Measurements from ENCODE around the gene ADAR.

Gene ADAR

DNA sequence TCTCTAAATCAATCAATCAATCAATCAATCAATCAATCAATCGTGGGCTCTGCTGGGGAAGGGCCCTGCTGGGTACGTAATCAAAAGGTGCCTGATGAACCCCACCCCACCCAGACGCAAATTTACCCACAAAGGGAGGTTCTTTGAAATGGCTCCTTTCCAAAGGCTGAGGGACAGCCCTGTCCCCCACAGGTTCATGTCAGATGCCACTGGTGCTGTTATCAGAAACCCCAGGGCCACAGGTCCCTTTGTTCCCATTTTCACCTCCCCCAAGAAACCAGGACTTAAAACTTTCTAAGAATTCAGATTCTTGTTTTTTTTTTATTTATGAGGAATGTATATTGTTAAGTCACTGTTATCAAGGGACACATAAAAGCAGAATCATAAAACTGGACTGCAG, 26.2 kb downstream of the ADAR start:
- no peak for DNase-seq

DNA sequence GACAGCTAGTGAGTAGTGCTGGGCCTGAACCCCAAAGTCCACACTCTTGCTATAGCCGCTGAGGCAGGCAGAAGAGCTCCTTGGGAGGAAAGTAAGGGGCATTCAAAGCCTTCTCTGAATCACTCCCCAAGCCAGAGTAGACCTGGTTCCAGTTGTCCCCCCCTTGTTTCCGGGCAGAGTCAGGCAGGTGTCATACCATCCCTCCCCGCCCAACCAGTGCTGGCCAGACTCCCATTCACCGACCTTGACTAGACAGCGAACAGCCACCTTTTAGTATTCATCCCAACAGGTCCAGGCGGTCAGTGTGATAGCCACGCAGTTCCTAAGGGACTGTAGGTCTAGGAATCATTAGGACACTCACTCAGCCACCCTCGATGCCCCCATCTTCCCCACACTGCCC, 28.6 kb downstream of the ADAR start:
- no peak for DNase-seq

GRCh38 chr1:154578058-154578418, 29.9 kb downstream of the ADAR start:
- no peak for DNase-seq

DNA sequence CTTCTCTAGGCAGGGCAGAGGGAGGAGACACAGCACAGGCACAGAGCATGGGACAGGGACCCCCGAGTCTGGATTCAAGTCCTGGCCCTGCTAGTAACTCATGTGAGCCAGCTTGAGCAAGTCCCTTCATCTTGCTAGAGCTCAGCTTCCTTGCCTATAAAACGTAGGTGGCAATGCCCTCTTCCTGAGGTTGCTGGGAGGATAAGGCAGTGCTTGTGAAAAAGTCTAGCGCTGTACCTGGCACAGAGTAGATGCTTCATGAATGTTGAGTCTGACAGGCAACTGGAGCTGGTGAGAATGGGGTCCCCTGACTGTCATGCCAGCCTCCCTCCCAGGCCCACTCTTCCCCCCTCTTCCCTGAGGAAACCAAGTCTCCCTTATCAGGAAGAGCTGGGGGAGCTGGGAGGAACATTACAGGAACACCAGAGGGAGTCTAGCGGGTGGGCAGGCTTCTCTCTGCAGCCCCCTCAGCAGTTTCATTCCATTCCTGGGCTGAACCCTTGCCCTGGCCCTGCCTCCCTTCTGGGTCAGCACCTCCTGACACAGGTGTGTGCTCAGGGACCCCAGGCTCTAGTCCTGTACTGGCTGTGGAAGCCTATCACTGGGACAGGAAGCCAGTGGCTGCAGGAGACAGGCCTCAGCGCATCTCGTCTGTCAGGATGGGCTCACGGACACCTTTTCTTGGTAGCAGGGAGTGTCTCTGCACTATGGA, 30.5 kb downstream of the ADAR start:
- DNase-seq: no peak

GRCh38 chr1:154575951-154576566, 31.9 kb downstream of the ADAR start:
- no peak for DNase-seq

GRCh38 chr1:154575147-154575927, 32.6 kb downstream of the ADAR start:
- no peak for DNase-seq

DNA sequence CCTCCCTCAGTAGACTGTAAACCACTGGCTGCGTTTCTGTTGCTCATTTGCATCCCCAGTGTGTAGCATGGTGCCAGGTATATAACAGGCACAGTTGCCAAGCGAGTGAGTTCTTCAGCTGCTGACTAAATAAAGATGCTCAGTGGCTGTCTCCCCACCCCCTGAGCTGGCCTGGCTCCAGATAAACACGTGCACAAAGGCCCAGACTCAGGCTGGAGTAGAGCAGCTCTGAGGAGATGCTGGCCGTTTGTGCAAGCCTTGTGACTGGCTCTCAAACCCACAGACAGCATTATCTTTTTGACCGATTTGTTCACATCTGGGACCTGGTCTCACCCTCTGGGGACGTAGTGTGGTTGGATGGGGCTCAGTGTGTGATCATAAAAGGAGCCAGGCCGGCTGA, 33.3 kb downstream of the ADAR start:
- DNase-seq: no peak

DNA sequence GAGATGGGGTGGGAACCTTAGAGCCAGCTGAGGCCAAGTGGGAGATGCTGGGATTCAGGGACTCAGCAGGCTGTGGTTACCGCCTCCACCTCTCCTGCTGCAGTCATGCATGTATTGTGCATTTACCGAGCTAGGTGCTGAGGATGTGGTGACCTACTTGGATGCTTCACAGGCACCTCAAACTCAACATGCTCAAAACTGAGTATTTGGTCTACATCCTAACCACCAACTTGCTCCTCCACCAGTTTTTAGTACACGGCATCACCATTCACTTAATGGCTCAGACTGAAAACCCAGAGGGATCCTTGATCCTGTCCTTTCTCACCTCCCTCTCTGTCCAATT, 34.8 kb downstream of the ADAR start:
- no peak for DNase-seq

DNA sequence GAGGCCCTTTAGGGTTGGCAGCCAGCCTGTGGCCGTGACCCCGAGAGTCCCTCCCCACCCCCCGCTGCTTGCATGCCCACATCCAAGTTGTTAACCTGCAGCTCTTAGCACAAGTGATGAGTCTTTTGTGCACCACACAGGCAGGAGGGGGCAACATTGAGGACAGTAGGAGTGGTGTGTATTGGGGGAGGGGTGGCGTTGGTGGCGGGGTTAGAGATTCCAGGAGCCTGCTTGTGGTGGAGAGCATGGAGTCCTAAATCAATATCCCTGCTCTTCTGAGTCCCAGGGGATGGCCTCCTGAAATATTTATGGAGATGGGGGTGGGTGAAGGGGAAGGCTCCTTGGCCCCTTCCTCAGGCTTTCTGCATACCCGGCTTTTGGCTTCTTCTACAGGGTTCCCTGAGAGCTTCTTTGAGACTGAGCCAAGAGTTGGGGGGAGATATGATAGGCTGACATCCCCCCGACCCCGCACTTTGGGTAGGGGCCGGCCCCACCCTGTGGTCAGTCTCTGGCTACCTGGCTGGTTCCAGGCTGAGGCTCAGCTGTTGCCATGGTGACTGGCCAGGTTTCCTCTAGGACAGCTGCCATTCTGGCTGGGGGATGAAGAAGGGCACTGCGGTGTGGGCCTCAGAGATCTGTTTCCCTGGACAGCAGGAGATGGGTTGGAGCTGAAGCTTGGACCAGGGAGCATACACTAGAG, 35.4 kb downstream of the ADAR start:
- DNase-seq: no peak

DNA sequence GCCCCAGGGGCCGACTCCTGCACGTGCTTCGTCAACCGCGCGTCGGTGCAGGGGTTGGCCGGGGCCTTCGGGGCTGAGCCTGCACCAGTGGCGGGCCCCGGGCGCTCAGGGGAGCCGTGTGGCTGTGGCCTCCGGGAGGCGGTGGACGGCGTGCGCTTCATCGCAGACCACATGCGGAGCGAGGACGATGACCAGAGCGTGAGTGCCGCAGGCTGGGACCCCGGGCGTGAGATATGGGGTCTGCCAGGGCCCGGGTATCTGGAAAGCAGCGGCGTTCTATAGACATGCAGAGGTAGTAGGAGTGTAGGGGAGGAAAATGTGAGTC, 36.1 kb downstream of the ADAR start:
- DNase-seq: no peak

- DNase-seq: no peak
Observed at GRCh38 chr1:154571244-154571963, 36.6 kb downstream of the ADAR start.

DNA sequence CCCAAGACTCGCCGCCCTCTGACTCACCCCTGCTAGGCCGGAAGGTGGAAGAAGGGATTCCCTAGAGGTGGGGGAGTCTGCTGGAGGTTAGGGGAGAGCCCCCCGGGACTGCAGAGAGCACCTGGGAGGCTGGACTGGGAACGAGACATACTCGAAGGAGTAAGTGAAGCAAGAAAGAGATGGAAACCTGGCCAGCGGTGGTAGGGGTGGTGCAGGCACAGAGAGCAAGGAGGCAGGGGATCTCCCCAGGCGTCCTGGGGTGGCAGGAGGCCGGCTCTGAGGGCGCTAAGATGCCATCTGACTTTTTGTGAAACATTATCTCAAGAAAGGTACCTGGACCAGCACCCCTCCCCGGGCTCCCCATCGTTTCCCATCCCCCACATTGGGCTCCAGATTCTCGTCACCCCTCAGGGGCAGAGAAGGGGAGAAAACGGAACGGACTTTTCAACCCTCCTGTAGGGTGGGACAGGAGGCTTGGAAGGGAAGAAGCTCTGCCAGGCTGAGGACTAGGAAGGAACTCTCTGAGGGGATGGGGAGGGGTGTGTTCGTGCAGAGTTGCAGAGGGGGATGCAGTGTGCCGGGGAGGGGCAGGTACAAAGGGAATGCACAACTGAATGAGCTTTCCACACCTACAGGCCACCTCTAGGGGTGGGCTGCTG, 39.7 kb downstream of the ADAR start:
- DNase-seq: no peak

- peak in 1 of 2 donors; percentile 36 for DNase-seq
Observed at GRCh38 chr1:154567386-154568156, 40.4 kb downstream of the ADAR start, which contains the start of gene CHRNB2. Gene CHRNB2, plus strand, starts transcription at chr1:154567778. Its CDS starts 267 bp downstream, at chr1:154568045.

DNA sequence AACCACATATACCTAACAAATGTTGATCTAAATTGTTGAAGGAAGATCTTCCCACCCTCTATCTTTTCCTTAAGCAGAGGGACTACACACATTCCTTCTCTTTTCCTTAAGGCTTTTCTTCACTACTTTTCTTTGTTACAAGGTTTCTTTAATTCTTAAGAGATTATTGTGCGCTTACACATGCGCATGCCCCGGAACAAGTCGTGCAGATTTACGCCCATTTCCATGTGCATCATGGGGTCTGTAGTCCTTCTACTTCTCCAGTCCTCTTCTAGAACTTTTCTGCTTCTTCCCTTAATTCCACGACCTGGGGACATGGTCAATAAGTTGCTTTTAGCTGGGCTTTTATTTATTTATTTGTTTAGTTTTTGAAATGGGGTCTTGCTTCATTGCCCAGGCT, 42.1 kb downstream of the ADAR start:
- DNase-seq: no peak

DNA sequence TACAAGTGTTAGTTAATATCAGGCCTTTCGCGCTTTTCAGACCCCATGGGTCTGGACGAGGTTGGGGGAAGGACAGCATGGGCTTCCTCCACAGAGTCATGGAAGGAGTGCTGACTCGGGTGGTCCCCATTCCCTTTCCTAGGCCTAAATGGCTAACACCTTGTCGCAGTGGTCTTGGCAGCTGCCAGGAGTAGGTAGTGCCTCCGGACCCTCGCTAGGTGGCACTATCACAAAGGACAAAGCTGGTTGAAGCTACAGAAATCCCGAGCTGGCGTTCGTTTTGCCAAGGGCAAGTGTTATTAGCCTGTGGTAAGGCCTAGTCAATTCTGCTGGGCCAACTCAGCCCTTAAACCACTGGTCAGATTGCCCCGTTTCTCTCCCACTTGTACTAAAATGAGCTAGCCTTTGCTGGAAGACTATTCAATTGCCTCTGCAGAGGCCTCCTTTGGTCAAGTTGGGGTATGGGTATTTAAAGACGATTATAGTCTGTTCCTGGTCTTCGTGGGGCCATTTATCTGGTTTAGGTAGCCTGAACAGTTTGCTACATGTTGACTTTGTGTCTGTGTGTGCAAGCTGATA, 48.4 kb downstream of the ADAR start:
- DNase-seq: peak; percentile 87 to 95

GRCh38 chr1:154558720-154559465, 49.1 kb downstream of the ADAR start:
- DNase-seq: peak; percentile 98 to 99

DNA sequence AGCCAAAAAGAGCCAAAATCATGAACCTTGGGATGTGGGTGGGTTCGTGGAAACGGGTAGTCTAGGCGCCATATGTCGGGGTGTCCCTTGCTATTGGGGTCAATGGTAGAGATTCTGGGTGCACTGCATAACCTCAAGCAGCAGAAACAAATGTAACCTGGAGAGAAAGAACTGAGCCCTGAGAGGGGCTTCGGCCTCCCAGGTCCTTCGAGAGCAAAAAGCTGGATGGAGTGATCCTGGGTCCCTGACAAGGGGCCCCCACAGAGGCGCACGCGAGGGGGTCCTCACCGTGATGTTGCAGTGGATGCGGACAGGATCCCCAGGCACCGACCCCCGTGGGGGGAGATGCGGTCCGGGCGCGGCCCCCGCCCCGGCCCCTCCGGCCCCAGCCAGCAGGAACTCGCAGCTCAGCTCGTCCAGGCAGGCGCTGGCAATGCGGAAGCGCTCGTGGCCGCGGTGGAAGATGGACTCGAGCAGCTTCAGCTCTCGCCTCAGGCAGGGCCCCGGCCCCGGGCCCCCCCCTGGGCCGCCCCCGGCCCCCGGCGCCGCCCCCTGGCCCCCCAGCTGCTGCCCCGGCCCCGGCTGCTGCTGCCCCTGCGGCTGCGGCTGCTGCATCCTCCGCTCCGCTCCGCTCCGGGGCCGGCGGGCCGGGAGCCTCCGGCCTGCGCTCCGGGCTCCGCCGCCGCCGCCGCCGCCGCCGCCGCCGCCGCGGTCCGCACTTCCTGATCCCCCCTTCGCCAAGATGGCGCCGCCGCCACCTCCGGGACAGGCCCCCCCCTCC, 49.9 kb downstream of the ADAR start, which contains the start of gene UBE2Q1:
Gene UBE2Q1, minus strand, starts transcription at position 724 of the 781 bp plus-strand sequence. Its CDS starts 109 bp downstream, at position 615.
- DNase-seq: no peak

- DNase-seq: no peak
Observed at GRCh38 chr1:154557248-154557938, 50.6 kb downstream of the ADAR start.

- no peak for DNase-seq
Observed at GRCh38 chr1:154556422-154556821, 51.6 kb downstream of the ADAR start.
